ENCODE measurements around the gene LGALS4.

Gene LGALS4

DNA sequence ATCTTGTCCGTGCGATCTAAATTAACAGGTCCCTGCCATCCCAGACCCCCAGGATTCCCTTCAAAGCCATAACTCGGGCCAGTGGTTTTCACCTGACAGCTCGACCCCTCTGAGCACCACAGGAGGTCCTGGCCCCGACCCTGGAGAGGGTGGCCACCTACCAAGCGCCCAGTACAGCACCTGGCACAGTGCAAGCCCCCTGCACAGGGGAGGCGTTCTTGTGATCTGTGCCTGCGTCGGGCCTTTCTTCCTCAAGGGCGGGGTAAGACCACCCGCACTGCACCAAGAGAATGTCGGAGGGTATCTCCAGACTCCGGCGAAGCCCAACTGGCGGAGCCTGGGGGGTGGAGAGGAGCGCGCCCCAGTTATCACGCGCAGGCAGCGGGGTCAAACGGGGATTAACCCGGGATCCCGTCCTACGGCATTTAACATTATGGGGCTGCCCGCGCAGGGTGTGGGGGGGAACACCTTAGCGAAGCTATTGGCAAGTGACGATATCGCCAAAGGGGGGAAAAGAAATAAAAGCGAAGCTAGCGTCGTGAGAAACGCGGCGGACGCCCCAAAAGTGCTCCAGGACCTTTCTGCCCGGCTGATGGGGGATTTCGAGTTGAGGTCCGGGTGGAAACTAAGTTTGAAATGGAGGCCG is 38.4 kb upstream of the LGALS4 start:
- H3K4me2 ChIP-seq (ENCODE audit: low read length), result peak overlapping the region; percentile 97
- peaks cover 41% of the 10 kb centered on the region for H3K36me3 ChIP-seq (ENCODE audit: control insufficient read depth, low read length)
- peaks cover 44% of the 10 kb centered on the region for H3K4me1 ChIP-seq (ENCODE audit: control insufficient read depth, low read length)
- H4K20me1 ChIP-seq (ENCODE audit: control insufficient read depth, insufficient read depth, low read depth, low read length), result peaks cover 16% of the 10 kb centered on the region
- H3F3A ChIP-seq (ENCODE audit: control insufficient read depth, insufficient read depth), result peaks cover 10% of the 10 kb centered on the region
- no peak for TF ChIP-seq EZH2phosphoT487 (IDR thresholded peaks at IDR 0.05; ENCODE audit: borderline replicate concordance, low read length)
- TF ChIP-seq, protein P1, sequence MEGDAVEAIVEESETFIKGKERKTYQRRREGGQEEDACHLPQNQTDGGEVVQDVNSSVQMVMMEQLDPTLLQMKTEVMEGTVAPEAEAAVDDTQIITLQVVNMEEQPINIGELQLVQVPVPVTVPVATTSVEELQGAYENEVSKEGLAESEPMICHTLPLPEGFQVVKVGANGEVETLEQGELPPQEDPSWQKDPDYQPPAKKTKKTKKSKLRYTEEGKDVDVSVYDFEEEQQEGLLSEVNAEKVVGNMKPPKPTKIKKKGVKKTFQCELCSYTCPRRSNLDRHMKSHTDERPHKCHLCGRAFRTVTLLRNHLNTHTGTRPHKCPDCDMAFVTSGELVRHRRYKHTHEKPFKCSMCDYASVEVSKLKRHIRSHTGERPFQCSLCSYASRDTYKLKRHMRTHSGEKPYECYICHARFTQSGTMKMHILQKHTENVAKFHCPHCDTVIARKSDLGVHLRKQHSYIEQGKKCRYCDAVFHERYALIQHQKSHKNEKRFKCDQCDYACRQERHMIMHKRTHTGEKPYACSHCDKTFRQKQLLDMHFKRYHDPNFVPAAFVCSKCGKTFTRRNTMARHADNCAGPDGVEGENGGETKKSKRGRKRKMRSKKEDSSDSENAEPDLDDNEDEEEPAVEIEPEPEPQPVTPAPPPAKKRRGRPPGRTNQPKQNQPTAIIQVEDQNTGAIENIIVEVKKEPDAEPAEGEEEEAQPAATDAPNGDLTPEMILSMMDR (IDR thresholded peaks at IDR 0.05; ENCODE audit: low read depth, low read length, poor library complexity, severe bottlenecking), result peak; percentile 8
- H3K27ac ChIP-seq (ENCODE audit: low read depth, low read length), result peak overlapping the region; percentile 90
- no peaks in the 10 kb centered on the region for H3K27me3 ChIP-seq (ENCODE audit: control insufficient read depth, low read length)
- H3K9me3 ChIP-seq (ENCODE audit: control insufficient read depth, insufficient read depth, low read length), result no peaks in the 10 kb centered on the region
- peak overlapping the region; percentile 83 for H3K4me3 ChIP-seq (ENCODE audit: low read length)
- H3K9me2 ChIP-seq (replicated peaks; ENCODE audit: control insufficient read depth, low read length), result no peaks in the 10 kb centered on the region
- peaks cover 54% of the 10 kb centered on the region for H3K79me2 ChIP-seq (ENCODE audit: control insufficient read depth, low read length)

DNA sequence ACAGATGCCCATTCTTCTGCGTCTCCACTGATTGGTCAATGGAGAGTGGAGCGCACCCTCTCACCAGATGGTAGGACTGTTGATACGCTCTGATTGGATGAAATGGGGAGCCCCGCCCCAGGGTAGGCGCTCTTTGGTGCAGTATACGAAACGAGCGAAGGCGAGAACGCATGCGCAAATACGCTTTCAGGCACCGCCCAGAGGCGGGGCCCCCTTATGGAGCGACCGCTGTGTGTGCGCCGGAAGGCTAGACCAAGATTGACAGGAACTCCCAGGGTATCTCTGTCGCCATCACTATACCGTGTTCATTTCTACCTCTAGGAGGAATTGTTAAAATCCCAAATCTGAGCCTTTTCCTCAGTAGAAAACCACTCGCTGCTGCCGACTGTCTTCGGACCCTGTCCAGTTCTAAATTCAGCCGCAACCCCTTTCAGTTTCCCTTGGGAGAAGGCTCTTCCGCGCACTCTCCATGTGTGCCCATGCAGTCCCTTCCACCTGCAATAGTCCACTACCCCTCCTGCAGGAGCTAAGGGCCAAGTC is 37.8 kb upstream of the LGALS4 start:
- peaks cover 60% of the 10 kb centered on the region for H3K79me2 ChIP-seq (ENCODE audit: control insufficient read depth, low read length)
- H3F3A ChIP-seq (ENCODE audit: control insufficient read depth, insufficient read depth), result peaks cover 10% of the 10 kb centered on the region
- peak overlapping the region; percentile 90 for H3K27ac ChIP-seq (ENCODE audit: low read depth, low read length)
- H3K4me2 ChIP-seq (ENCODE audit: low read length), result peak overlapping the region; percentile 97
- TF ChIP-seq, protein P1 (IDR thresholded peaks at IDR 0.05; ENCODE audit: low read depth, low read length, poor library complexity, severe bottlenecking), result peak; percentile 19
- TF ChIP-seq EZH2phosphoT487 (IDR thresholded peaks at IDR 0.05; ENCODE audit: borderline replicate concordance, low read length), result no peak
- H4K20me1 ChIP-seq (ENCODE audit: control insufficient read depth, insufficient read depth, low read depth, low read length), result peaks cover 21% of the 10 kb centered on the region
- H3K4me1 ChIP-seq (ENCODE audit: control insufficient read depth, low read length), result peaks cover 49% of the 10 kb centered on the region
- H3K9me2 ChIP-seq (replicated peaks; ENCODE audit: control insufficient read depth, low read length), result no peaks in the 10 kb centered on the region
- H3K4me3 ChIP-seq (ENCODE audit: low read length), result peak overlapping the region; percentile 83
- H3K27me3 ChIP-seq (ENCODE audit: control insufficient read depth, low read length), result no peaks in the 10 kb centered on the region
- peaks cover 47% of the 10 kb centered on the region for H3K36me3 ChIP-seq (ENCODE audit: control insufficient read depth, low read length)
- H3K9me3 ChIP-seq (ENCODE audit: control insufficient read depth, insufficient read depth, low read length), result no peaks in the 10 kb centered on the region

DNA sequence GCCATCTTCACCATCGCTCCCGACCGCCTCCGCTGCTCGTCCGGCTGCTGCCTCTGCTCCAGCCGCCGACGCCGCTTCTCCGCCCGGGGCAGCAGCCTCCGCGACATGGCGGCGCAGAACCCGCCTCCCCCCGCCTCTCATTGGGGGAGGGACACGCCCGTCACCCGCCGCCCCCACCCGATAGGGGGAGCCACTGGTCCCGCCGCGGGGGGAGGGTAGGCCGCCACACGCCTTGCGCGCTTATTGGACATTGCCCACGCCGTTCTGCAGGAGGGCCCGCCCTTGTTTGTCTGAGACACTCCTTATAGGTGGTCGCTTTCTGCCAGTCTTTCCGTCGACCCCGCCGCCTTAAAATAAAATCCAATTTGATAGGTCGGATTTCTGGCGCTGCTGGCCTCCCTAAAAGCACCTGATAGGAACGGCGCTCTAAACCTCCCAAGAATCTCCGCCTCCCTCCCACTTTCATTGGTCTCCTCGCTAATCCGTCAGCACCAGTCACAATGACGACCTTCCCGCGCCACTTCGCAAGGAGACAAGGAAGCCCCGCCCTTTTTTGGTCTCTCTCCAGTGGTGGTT is 37.2 kb upstream of the LGALS4 start, which contains the start of gene HNRNPL:
Gene HNRNPL, minus strand, starts transcription at position 127 of the 576 bp plus-strand sequence. Its CDS starts 20 bp downstream, at position 107.
- Histone ChIP-seq H3K36me3 (ENCODE audit: control insufficient read depth, low read length) (peaks cover 52% of the 10 kb centered on the region), H4K20me1 (ENCODE audit: control insufficient read depth, insufficient read depth, low read depth, low read length) (peaks cover 24% of the 10 kb centered on the region), H3K9me3 (ENCODE audit: control insufficient read depth, insufficient read depth, low read length) (no peaks in the 10 kb centered on the region), H3K79me2 (ENCODE audit: control insufficient read depth, low read length) (peaks cover 65% of the 10 kb centered on the region), H3K4me3 (ENCODE audit: low read length) (peak within 1 kb of the TSS; percentile 94), H3K9me2 (replicated peaks; ENCODE audit: control insufficient read depth, low read length) (no peaks in the 10 kb centered on the region), H3K4me2 (ENCODE audit: low read length) (peak within 1 kb of the TSS; percentile 97), H3K27me3 (ENCODE audit: control insufficient read depth, low read length) (no peaks in the 10 kb centered on the region), H3K4me1 (ENCODE audit: control insufficient read depth, low read length) (peaks cover 51% of the 10 kb centered on the region), H3K27ac (ENCODE audit: low read depth, low read length) (peak within 1 kb of the TSS; percentile 90), H3F3A (ENCODE audit: control insufficient read depth, insufficient read depth) (peaks cover 10% of the 10 kb centered on the region)
- TF ChIP-seq, protein P1 (IDR thresholded peaks at IDR 0.05; ENCODE audit: low read depth, low read length, poor library complexity, severe bottlenecking), result peak; percentile 25
- no peak for TF ChIP-seq EZH2phosphoT487 (IDR thresholded peaks at IDR 0.05; ENCODE audit: borderline replicate concordance, low read length)

Data from DOHH2 (cell line).